SH-SY5Y (cell line): ENCODE results near the gene BTNL9.

Source experiments
- GATA2 ChIP-seq: IDR thresholded peaks from 2 replicates; pipeline ENCODE4 v1.6.1; 2011; ENCODE audit warnings: mild to moderate bottlenecking, low read depth, low read length
- GATA3 ChIP-seq: IDR thresholded peaks from 2 replicates; pipeline ENCODE4 v1.6.1; 2011; ENCODE audit warnings: low read depth, mild to moderate bottlenecking, low read length, moderate library complexity

The BTNL9 gene

DNA sequence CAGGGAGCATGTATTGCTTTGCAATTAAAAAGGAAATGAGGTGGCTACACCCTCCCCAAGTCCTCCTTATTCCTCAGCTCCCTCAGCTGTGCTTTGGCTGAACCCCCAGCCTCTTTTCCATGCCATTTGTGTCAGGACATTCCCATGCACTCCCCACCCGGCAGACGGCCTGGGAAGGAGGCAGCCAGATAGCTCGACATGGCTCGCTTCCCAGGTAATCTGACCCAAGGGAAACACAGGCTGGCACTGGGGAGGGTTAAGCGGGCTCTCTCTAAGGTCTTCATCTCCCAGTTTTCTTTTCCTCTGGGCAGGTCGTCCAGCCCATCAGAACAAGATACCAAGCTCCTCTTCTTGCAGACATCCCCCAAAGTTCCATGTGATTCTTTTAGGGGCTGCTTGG is 31.2 kb downstream of the BTNL9 start:
- TF ChIP-seq GATA3 (no peak), GATA2 (no peak)

DNA sequence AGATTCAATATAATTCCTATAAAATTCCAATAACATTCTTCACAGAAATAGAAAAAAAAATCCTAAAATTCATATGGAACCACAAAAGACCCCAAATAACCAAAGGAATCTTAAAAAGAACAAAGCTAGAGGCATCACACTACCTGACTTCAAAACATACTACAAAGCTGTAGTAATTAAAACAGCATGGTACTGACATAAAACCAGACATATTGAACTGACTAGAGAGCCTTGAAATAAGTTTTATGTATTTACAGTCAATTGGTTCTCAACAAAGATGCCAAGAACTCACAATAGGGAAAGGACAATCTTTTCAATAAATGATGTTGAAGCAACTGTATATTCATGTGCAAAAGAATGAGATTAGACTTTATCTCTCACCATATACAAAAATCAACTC is 36.9 kb downstream of the BTNL9 start:
- TF ChIP-seq GATA2 (no peak), GATA3 (no peak)

DNA sequence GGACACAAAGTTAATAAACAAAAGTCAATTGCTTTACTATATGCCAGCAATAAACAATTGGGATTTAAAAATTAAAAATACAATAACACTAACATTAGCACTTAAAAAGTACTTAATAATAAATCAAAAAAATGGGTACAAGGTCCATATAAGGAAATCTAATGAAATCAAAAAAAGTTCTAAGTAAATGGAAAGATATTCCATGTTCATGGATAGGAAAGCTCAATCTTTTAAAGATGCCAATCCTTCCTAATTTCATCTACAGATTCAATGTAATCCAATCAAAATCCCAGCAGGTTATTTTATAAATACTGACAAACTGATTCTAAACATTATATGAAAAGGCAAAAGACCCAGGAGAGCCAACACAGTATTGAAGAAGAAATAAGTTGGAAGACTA is 41.9 kb downstream of the BTNL9 start:
- no peak for TF ChIP-seq GATA3
- TF ChIP-seq GATA2: no peak

DNA sequence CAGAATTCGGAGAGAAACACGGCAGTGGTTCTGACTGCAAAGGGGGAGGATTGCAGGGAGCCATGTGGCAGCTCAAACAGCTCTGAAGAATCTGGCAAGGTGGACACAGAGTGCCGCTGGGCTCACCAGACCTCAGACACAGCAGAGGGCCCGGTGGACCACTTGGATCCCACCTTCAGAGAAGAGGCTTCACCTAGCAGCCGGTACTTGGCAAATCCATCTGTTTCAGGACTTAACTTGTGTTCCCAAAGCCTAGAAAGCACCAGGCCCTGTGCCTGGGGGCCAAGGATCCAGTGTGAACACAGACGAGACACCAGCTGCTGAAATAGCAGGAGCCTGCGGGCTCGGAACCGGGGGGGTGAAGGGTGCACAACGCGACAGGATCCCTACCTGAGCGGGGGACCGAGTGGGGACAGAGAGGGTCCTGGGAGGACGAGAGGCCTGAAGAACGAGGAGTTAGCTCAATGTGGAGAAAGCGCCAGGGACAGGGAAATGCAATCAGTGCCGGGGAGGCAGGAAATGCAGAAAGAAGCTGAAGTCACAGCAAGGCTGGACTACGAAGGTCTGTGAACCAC is 44.6 kb downstream of the BTNL9 start:
- TF ChIP-seq GATA2: no peak
- TF ChIP-seq GATA3: no peak

DNA sequence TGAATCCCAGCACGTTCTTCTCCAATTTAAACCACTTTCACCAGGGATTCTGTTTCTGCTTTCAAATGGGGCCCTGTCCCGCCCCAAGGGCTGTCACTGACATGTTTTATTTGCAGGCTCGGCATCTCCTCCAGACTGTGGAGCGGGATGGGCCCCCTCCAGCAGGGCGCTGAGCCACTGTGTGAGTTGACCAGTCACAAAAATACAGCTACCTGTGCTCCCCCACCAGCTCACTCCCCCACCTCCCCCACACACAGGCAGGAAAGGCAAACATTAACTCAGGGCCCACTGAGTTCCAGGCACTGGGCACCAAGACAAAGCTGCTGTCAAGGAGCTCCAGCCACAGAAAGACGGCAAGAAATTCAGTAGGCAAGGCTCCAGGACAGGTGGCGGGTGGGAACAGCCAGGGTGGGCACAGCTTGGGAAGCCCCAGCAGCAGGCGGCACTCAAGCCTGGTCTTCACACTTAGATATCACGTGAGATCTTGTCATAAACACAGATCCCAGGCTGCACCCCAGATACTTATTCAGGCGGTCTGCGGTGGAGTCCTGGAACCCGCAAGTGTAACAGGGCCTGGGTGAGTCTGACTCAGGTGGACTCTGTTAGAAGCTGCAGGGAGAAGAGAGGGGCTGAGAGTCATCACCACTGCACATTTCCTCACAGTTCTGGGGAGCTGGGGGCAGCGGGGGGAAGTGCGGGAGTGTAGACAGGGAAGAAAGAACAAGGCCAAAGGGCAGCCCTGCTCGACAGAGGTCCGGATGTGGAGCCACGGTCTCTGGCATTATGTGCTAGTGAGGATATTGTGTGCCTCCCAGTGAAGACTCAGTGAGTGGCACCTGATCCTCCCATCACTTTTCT is 46.2 kb downstream of the BTNL9 start:
- TF ChIP-seq GATA2: no peak
- TF ChIP-seq GATA3: no peak

DNA sequence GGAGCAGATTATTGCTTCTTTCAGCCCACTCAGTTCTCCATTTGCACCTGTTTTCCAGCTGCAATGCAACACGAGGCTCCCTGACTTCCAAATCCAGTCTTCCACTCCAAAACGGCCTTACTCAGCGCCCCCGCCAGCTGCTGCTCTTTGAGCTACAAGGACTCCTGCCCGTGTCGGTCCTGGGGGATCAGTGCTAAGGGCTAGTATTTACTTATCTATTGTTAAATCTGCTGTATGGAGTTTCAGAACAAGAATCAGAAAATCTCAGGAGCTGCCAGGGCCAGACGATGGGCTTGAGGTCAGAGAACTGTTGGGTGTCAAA is 46.8 kb downstream of the BTNL9 start:
- TF ChIP-seq GATA2 (no peak), GATA3 (no peak)

DNA sequence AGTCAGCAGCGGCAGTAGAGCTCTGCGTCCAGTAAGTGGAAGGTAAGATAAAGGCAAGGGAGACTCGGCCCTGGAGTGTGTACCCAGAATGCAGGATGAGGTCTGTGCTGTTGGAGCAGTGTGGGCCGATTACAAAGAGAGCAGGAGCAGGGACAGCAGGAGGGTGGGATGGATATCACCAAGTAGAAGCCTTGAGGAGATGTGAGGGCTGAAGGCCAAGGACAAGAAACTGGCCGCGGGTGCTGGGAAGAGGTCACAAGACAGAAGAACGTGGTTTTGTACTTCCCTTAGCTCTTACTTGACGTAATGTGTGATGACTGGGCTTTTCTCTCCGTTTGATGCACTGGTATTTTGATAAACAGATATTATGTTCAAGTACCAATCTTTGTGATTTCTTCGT is 47.2 kb downstream of the BTNL9 start:
- TF ChIP-seq GATA3 (no peak), GATA2 (no peak)

DNA sequence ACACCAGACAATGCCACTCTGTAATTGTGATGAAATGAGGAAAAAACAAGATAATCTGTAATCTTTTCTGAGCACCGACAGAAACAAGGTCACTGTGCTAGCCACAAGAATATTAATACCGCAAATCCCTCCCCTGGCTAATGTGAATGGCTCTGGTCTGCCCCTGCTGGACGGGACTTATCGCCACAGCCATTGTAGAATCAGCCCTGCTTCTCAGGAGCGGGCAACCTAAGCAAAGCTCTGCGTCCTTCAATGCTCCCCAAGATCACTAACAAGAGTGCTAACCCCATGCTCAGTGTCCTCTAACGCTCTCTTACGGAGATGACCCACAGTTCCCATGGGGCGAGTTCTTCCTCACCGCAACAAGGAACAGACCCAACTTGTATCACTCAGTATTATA is 48.2 kb downstream of the BTNL9 start:
- TF ChIP-seq GATA3 (no peak), GATA2 (no peak)

DNA sequence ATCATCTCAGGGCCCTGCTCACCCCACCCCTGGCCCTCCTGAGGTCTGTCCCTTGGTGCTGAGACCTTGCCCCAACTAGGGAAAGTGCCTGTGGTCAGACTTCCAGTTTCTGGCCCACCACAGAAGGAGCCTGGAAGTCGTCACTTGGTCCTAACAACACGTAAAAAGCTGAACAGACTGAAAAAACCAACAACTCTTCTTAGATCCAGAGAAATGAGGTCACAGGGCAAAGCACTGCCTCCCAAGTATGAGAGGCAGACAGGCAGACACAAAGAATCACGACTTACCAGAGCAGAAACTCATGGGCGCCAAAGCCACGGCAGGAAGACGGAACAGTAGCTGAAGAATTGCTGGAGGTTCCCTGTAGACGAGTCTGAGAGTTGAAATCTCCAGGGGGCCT is 52.4 kb downstream of the BTNL9 start:
- no peak for TF ChIP-seq GATA3
- TF ChIP-seq GATA2: no peak

DNA sequence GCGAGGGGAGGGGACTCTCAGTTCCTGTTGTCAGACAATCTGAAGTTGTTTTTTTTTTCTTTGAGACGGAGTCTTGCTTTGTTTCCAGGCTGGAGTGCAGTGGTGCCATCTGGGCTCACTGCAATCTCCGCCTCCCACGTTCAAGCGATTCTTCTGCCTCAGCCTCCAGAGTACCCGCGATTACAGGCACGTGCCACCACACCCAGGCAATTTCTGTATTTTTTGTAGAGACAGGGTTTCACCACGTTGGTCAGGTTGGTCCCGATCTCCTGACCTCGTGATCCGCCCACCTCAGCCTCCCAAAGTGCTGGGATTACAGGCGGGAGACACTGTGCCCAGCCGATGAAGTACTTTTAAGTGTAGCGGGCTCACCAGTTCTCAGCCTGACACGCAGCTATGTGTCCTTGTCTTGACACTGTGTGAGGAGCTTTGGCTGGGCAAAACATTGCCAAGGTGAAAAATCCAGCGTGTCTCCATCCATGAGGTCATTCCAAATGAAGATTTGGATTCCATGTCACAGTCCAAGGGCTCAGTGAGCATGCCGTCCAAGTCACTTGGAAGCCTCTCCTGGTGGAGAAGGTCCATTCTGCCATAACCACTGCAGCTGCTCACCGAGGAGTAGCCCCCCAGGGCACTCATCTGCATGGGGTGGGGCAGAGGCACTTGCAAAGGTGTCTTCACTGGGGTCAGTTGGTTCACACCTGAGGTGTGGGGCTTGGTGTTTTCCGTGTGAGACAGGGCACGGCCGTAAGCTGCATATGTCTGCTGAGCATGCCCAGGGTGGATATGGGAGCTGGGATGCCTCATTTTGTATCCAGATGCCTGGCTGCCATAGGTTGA is 58.9 kb downstream of the BTNL9 start:
- TF ChIP-seq GATA2 (no peak), GATA3 (no peak)

DNA sequence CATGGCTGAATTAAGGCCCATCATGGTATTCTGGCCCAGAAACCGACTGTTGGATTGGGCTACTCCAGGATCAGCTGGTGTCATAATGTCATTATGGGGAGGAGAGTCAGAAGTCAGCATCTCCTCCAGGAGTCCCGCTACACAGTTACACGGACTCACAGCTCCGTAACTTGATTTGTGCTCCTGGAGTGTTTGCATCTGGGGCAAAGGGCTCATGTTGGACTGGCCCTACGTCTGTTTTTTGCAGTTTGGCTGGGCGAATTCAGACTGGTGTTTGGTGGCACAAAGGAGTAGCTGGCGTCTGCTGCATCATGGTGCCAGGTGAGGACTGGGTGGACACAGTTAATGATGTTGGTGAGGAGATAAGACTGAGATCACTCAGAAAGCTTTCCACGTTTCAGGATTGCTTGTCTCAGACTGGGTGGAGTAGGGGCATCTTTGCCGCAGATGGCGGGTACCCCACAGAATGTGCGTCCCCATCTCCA is 59.6 kb downstream of the BTNL9 start:
- no peak for TF ChIP-seq GATA2
- no peak for TF ChIP-seq GATA3

DNA sequence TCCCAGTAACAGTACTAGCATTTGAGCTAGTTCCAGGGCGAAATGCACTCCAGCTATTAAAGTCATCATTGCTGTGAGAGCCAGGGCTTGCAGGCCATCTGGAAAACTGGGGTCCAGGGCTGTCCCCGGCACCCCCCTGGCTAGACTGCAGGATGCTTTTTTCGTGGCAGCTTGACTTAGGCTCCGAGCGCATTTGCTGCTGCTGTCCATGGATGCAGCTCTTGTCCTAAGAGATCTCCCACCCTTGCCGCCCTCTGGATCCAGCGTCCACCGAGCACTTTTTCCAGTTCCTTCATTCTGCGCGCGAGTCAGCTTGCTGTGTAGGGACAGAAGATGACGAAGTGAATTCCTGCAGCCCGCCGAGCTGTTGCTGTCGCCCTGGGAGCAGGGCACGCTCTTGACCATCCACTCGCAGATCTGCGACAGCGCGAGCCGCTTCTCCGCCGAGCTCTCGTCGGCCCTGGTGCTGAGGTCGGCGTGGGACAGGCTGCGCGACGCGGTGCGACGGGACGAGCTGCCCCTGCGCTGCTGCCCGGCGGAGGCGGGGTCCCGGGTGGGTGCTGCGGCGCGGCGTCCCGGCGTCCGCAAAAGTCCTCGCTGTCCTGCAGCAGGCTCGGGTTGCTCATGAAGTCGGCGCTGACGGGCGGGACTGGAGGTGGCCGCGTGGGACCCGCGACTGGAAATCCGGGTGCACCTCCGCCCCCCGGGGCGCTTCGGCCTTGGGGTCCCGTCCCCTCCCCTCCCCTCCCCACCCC is 60.2 kb downstream of the BTNL9 start:
- TF ChIP-seq GATA3 (no peak), GATA2 (no peak)

DNA sequence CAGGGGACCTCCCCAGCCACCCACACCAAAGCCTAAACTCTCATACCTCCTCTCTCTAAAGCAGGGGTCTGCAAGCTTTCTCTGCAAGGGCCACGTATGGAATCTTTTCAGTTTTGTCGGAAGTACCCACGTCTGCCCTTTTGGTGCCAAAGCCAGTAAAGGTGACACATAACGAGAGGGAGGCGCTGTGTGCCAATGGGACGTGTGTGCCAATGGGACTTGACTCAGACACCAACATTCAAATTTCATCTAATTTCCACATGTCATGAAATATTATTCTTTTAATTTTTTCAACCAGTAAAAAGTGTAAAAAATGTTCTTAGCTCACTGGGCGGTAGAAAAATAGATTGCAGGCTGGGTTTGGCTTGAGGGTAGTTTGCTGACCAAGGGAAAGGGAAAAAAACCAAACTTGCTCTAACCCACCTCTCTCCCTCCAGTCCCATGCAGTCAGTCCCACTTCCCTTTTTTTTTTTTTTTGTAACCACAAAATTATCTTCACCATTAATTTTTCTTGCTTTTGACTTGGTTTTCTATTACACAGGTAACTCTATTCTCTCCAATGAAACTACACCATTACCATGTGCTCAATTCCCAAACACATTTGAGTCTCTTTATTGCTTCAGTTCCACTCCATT is 65.4 kb downstream of the BTNL9 start:
- no peak for TF ChIP-seq GATA2
- no peak for TF ChIP-seq GATA3

DNA sequence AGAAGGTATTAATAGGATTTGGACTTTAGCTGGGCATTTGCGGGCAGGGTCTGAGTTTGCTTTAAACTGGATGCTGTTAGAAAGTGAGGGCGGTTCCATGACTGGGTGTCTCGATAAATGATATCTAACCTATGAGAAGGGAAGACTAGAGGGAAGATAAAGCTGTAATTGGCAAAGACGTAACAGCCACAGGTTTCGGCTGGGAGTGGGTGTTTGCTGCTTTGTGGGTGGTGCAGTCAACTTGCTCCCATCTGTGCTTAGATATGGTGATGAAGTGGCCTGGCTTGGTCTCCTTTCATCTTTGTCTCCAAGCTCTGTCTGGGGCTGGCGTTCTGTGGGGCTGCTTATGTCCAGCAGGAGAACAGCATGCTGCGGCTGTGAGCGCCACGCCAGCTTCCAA is 67.6 kb downstream of the BTNL9 start:
- TF ChIP-seq GATA2 (no peak), GATA3 (no peak)

DNA sequence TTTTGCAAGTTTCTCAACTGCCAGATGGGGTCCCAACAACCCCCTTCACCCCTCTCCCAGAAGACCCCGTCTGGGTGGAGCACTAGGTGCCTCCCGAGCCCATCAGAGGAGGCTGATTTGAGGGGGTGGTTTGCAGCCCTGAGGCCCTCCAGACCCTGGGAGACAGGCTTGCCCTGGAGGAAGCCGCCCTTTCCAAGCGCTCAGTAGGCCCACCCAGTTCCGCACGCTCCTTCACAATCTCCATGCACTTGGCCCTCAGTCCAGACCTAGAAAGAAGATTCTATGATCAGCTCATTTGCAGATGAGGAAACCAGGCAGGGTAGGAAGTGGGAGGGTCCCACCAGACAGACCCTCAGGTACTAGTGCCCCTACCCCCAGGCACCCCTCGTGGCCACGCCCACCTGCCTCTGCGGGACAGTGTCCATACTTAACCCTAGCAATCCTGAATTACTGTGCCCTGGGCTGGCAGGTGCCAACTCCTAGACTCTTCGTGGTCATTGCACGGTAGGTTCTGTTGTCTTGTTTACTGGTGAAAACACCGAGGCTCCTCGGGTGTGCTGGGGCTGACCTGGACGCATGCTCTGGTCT is 68.6 kb downstream of the BTNL9 start:
- TF ChIP-seq GATA3 (no peak), GATA2 (no peak)
